ENCODE results near the gene MBP. TPM values are rescaled to one million over a fixed set of nuclear protein-coding genes. Genes with fewer than 3 reads are reported as not detected.

MBP gene
- total RNA-seq, 1 donor from 2014 or later, result 78.9 TPM

DNA sequence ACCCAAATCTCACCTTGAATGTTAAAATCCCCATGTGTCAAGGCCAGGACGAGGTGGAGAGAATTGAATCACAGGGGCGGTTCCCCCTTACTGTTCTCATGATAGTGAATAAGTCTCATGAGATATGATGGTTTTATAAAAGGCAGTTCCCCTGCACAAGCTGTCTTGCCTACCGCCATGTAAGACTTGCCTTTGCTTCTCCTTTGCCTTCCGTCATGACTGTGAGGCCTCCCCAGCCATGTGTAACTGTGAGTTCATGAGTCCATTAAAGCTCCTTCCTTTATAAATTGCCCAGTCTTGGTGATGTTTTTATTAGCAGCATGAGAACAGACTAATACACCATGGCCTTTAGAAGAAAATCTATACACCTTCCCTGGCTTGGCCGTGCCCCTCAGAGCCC is 7.4 kb upstream of the MBP start:
- Histone ChIP-seq H3K27me3 (no peaks in the 10 kb centered on the region), H3K9me3 (peaks cover 6% of the 10 kb centered on the region), H3K4me1 (no peaks in the 10 kb centered on the region), H3K4me3 (no peak overlapping the region), H3K27ac (no peak overlapping the region), H3K36me3 (no peaks in the 10 kb centered on the region)
- intact Hi-C loops (cut with DNase I), result no loop called here
- DNase-seq, result no peak
- ATAC-seq, result no peak
- no peak for TF ChIP-seq CTCF (IDR thresholded peaks at IDR 0.05)

DNA sequence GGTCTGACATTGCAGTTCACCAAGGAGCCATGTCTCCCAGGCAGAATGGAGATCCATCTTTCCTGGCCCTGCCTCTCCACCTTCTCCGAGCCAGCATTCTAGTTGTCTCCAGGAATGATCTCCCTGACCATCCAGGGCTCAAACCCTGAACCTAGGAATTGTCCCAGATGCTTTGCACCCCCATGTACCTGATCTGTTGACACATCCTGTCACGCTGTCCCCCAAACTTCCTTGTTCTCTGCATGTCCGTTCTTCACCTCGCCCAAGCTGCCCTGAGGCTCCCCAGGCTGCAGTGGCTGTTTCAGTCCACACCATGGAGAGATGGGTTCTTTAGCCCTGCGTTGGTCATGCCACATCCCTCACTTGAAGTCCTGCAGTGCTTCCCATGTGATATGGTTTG is 7.0 kb upstream of the MBP start:
- Histone ChIP-seq H3K36me3 (no peaks in the 10 kb centered on the region), H3K4me1 (peaks cover under 1% of the 10 kb centered on the region), H3K27ac (no peak overlapping the region), H3K4me3 (no peak overlapping the region), H3K9me3 (peaks cover 6% of the 10 kb centered on the region), H3K27me3 (no peaks in the 10 kb centered on the region)
- ATAC-seq (no peak), DNase-seq (no peak)
- no peak for TF ChIP-seq CTCF (IDR thresholded peaks at IDR 0.05)
- intact Hi-C loops (cut with DNase I), result no loop called here

GRCh38 chr18:77138270-77138669 is 5.7 kb upstream of the MBP start:
- intact Hi-C loops (cut with DNase I), result no loop called here
- Histone ChIP-seq H3K4me1 (peaks cover 14% of the 10 kb centered on the region), H3K9me3 (no peaks in the 10 kb centered on the region), H3K4me3 (no peak overlapping the region), H3K27me3 (no peaks in the 10 kb centered on the region), H3K27ac (no peak overlapping the region), H3K36me3 (no peaks in the 10 kb centered on the region)
- TF ChIP-seq CTCF (IDR thresholded peaks at IDR 0.05), result no peak
- ATAC-seq (peak; percentile 75), DNase-seq (no peak)

DNA sequence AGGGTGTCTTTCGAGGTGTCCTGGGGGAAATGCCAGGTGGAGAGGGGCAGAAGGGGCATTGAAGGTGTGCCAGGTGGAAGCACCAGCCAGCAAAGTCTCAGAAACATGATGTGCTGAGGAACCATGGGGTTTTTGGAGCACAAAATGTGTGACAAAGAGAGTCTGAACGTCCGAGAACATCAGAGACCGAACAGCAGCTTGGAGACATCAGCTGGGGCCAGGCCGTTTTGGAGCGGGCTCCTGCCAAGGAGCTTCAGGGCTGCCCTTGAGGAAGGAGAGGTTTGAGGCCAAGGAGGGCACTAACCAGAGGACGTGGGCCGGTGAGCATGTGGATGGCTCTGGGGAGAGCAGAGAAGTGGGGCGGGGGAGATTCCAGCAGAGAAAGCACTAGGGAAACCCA is 5.3 kb upstream of the MBP start:
- Histone ChIP-seq H3K27ac (no peak overlapping the region), H3K36me3 (no peaks in the 10 kb centered on the region), H3K9me3 (no peaks in the 10 kb centered on the region), H3K4me1 (peaks cover 17% of the 10 kb centered on the region), H3K4me3 (no peak overlapping the region), H3K27me3 (no peaks in the 10 kb centered on the region)
- TF ChIP-seq CTCF (IDR thresholded peaks at IDR 0.05), result no peak
- DNase-seq, result no peak
- no peak for ATAC-seq
- intact Hi-C loops (cut with DNase I), result no loop called here

- DNase-seq (no peak), ATAC-seq (no peak)
- H3K36me3 ChIP-seq, result no peaks in the 10 kb centered on the region
- no peaks in the 10 kb centered on the region for H3K27me3 ChIP-seq
- peaks cover 17% of the 10 kb centered on the region for H3K4me1 ChIP-seq
- H3K9me3 ChIP-seq, result no peaks in the 10 kb centered on the region
- H3K27ac ChIP-seq, result no peak overlapping the region
- intact Hi-C loops (cut with DNase I), result no loop called here
- no peak for TF ChIP-seq CTCF (IDR thresholded peaks at IDR 0.05)
- no peak overlapping the region for H3K4me3 ChIP-seq
Measured at GRCh38 chr18:77136871-77137665, 4.5 kb upstream of the MBP start.
